Effector memory CD4-positive, alpha-beta T cell (primary cell): ENCODE measurements around the gene PROSER3.
A peak's percentile ranks its signal among the peaks of the same experiment; 100 is the strongest.

Experiments
- DNase-seq, 3 donors: peaks; one replicate each; pipeline ENCODE4 v3.0.0-alpha.2; 2020
- H3K27ac ChIP-seq: 2 replicates; pipeline ENCODE4 v1.7.0; 2013; ENCODE audit warnings: mild to moderate bottlenecking, low read length, moderate library complexity; ENCODE audit not compliant: insufficient read depth, poor library complexity, severe bottlenecking
- H3K27me3 ChIP-seq: replicated peaks from 2 replicates; pipeline ENCODE4 v1.7.0; 2013; ENCODE audit warnings: mild to moderate bottlenecking, low read length; ENCODE audit not compliant: insufficient read depth, control insufficient read depth, poor library complexity, severe bottlenecking
- H3K36me3 ChIP-seq: 2 replicates; pipeline ENCODE4 v1.7.0; 2013; ENCODE audit warnings: mild to moderate bottlenecking, low read length, moderate library complexity; ENCODE audit not compliant: control insufficient read depth, insufficient read depth
- H3K4me1 ChIP-seq: 2 replicates; pipeline ENCODE4 v1.7.0; 2013; ENCODE audit warnings: low read length, mild to moderate bottlenecking; ENCODE audit not compliant: control insufficient read depth, insufficient read depth, poor library complexity, severe bottlenecking
- H3K4me3 ChIP-seq: 2 replicates; pipeline ENCODE4 v1.7.0; 2013; ENCODE audit warnings: low read length, low read depth, mild to moderate bottlenecking; ENCODE audit not compliant: insufficient read depth, poor library complexity, severe bottlenecking
- H3K9me3 ChIP-seq: 2 replicates; pipeline ENCODE4 v1.7.0; 2013; ENCODE audit warnings: mild to moderate bottlenecking, low read length, moderate library complexity; ENCODE audit not compliant: control insufficient read depth

Gene PROSER3

DNA sequence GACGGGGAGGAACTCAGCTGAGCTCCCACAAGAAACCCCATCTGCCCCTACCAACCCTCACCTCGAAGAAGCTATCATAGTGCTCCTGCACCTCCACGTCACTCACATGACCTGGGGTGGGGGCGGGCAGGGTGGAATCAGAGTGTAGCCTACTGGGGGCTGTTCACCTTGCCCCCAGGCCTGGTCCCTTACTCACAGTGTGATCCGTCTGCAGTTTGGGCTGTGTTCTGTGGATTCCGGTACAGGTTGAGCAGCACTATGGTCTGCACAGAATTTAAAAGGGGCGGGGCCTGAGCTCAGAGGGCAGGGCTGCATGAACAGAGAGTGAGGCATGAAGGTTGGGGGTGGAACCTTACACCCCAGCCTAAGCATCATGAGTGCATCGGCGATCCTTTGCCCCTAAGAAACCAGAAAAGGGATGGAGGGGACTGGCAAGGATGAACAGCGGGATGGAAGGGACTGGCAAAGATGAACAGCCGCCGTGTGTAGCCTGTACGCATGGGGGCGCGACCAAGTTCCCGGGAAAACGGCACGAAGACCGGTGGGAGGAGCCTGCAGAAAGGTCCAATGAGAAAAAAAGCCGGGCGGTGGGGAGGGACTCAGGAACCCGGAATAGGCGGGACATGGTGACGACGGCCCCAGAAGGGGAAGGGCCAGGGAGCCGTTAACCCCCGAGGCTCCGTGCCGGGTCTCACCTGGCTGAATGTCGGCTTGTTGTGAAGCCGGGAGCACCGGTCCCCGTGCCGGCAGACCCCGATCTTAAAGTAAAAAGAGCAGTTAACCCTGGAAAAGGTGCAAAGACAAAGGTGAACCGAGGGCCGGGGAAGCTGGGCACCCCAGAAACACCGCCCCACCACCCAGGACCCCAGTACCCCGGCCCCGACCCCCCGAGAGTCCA, 13.3 kb upstream of the PROSER3 start:
- peak; percentile 85 to 91 (median 91) for DNase-seq
- Histone ChIP-seq H3K4me1 (peaks cover 44% of the 10 kb centered on the region), H3K4me3 (peak overlapping the region; percentile 89), H3K27ac (peak overlapping the region; percentile 99), H3K36me3 (no peaks in the 10 kb centered on the region), H3K9me3 (no peaks in the 10 kb centered on the region), H3K27me3 (no peaks in the 10 kb centered on the region)

DNA sequence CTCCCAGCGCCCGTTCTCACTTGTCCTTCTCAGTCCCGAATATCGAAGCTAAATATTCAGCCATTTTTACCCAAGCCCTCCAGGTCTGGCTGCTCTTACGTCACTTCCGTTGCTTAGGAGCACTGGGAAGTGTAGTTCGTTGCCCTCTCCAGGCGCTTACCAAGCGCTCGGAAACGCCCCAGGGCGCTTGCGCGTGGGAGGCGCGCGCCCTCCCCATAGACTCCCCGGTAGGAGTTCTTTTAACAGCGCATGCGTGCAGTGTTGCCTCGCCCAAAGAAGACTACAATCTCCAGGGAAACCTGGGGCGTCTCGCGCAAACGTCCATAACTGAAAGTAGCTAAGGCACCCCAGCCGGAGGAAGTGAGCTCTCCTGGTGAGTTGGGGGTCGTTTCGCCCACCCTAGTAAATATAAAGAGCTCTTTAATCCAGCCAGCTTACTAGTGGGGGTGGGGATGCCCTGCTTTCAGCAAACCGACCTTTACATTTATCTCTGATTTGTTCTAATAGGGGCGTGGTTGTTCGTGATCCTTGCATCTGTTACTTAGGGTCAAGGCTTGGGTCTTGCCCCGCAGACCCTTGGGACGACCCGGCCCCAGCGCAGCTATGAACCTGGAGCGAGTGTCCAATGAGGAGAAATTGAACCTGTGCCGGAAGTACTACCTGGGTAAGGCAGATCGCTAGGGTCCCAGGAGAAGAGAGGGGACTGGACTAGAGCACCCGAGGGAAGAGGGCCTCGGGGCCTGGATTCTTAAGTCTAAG, 12.5 kb upstream of the PROSER3 start, which contains the start of the genes PSENEN and U2AF1L4:
TSS of gene PSENEN (plus strand) at position 324 of the 759 bp plus-strand sequence. CDS start at position 604, 280 bp downstream.
TSS of gene U2AF1L4 (minus strand) at position 91 of the 759 bp plus-strand sequence. CDS start at position 64, 27 bp downstream.
- Histone ChIP-seq H3K27me3 (no peaks in the 10 kb centered on the region), H3K9me3 (no peaks in the 10 kb centered on the region), H3K4me3 (peak within 1 kb of the TSS; percentile 89), H3K4me1 (peaks cover 38% of the 10 kb centered on the region), H3K27ac (peak within 1 kb of the TSS; percentile 99), H3K36me3 (no peaks in the 10 kb centered on the region)
- DNase-seq: peak; percentile 96 to 97 (median 97)

DNA sequence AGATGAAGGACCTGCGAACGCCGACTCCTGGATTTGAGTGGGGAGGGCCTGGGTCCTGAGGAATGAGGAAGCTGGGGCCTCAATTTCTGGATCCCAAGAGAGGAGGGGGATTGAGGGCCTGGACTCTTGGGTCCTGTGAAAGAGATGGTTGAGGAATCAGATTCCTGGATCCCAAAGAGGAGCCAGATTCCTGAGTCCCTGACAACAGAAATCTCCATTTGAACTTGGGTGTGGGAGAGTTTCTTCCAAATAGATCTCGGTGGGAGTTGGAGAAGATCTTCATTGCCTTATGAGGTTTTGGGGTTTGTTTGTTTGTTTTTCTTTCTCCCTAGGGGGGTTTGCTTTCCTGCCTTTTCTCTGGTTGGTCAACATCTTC, 11.9 kb upstream of the PROSER3 start:
- H3K4me3 ChIP-seq: peak overlapping the region; percentile 89
- no peaks in the 10 kb centered on the region for H3K36me3 ChIP-seq
- H3K27ac ChIP-seq: peak overlapping the region; percentile 99
- H3K4me1 ChIP-seq: peaks cover 38% of the 10 kb centered on the region
- no peaks in the 10 kb centered on the region for H3K9me3 ChIP-seq
- DNase-seq: no peak
- H3K27me3 ChIP-seq: no peaks in the 10 kb centered on the region

DNA sequence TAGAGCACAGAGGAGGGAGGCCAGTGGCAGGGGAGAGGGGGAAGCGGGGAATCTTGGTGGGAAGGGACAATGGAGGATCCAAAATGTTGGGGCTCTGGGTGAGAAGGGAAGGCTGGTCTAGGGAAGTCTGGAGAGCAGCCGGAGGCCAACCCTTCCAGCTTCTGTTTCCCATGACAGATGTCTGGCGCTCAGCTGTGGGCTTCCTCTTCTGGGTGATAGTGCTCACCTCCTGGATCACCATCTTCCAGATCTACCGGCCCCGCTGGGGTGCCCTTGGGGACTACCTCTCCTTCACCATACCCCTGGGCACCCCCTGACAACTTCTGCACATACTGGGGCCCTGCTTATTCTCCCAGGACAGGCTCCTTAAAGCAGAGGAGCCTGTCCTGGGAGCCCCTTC, 11.4 kb upstream of the PROSER3 start:
- Histone ChIP-seq H3K4me1 (peaks cover 38% of the 10 kb centered on the region), H3K27ac (no peak overlapping the region), H3K27me3 (no peaks in the 10 kb centered on the region), H3K4me3 (no peak overlapping the region), H3K9me3 (no peaks in the 10 kb centered on the region), H3K36me3 (no peaks in the 10 kb centered on the region)
- no peak for DNase-seq

DNA sequence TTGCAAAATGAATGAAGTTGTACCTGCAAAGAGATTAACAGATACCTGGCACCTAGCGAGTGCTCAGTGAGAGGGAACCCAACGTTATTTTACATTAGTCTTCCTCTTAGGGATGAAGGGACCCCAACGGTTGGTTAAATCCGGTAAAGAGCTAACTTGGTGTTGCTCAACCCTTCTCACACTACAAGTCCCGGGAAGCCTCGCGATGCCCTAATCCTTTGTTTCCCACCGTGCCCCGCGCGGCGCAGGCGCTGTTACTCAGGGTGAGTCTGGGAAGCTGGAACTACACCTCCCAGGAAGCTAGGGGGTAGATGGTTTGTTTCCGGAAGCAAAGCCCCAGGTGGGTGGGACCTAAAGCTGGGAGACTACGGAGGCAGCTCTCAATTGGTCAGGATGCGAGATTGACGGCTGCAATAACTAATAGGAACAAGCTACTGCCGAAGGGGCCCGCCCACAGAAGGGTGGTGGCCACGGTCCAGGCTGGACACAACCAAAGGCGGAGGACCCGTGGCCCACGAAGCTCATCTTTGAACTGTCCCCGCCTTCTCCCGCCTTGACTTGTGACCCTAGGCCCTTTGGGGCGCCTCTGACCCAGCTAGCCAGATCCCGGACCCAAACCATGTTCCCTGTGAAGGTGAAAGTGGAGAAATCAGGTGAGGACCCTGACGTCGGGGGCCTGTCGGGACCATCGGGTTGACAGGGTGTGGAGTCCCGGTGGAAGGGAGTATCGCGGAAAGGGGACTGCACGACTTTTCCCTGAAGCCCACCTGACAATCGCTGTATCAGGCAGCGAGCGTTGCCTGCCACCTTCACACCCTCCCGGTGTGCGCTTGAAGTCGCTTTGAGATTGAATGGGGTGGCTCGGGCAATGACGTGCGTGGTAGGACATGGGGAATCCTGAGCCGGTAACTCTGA, 9.6 kb upstream of the PROSER3 start, which contains the start of gene LIN37:
TSS of gene LIN37 (plus strand) at position 471 of the 915 bp plus-strand sequence. CDS start at position 620, 149 bp downstream.
- peak within 1 kb of the TSS; percentile 96 for H3K4me3 ChIP-seq
- peaks cover 15% of the 10 kb centered on the region for H3K36me3 ChIP-seq
- peak within 1 kb of the TSS; percentile 81 for H3K27ac ChIP-seq
- DNase-seq: peak; percentile 96 to 99 (median 98)
- H3K4me1 ChIP-seq: peaks cover 24% of the 10 kb centered on the region
- H3K9me3 ChIP-seq: no peaks in the 10 kb centered on the region
- no peaks in the 10 kb centered on the region for H3K27me3 ChIP-seq

DNA sequence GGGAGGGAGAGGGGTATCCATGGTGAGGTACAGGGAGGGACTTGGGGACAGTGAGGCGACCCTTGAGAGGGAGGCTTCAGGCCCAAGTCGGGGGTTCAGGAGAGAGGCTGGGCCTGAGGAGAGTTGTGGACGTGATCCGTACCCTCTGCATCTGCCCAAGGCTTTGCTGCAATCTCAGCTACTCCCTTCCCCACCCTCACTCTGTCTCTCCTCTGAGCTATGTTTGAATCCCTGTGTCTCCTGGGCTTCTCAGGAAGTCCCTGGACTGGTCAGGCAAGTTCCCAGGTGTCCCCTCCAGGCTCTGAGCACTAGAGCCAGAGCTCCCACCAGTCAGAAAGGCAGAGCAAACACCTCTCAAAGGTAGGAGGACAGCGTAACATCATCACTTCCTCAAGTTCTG, 7.8 kb upstream of the PROSER3 start:
- no peaks in the 10 kb centered on the region for H3K9me3 ChIP-seq
- H3K27me3 ChIP-seq: no peaks in the 10 kb centered on the region
- H3K27ac ChIP-seq: no peak overlapping the region
- no peak overlapping the region for H3K4me3 ChIP-seq
- peaks cover 22% of the 10 kb centered on the region for H3K36me3 ChIP-seq
- H3K4me1 ChIP-seq: peaks cover 15% of the 10 kb centered on the region
- no peak for DNase-seq

DNA sequence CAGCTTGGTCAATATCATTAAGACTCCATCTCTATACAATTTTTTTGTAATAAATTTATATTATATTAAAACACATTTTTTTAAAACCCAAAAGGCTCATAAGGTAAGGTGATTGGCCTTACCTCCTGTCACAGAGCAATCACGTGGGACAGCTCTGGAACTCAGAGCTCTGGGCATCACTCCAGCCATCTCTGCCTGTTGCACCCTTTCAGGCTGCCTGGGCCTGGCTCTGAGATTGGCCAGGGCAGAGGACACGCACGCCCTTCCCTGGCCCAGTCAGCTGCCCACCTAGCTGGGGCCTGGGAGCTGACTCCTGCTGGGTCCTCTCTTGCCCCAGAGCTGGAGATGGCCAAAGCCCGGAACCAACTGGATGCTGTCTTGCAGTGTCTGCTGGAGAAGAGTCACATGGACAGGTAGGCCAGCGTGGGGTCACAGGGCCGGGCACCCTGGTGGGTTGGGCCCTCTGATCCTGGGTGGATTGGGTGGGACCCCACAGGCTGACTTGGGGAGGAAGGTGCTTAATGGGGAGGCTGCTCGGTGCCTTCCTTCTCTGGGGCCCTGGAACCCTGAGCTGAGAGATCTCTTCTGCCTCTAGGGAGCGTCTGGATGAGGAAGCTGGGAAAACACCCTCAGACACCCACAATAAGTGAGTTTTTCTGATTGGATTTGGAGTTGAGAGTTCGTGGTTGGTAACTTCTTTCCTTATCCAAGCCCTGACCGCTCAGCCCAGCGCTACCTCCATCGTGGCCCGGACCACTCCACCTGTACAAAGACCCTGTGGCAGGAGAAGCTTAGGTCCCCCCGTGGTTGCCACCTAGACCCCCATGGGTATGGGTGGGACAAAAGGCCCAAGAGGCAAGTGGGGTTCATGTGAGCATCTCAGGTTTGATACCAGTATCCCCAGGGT, 5.9 kb upstream of the PROSER3 start:
- H3K4me3 ChIP-seq: no peak overlapping the region
- H3K27me3 ChIP-seq: no peaks in the 10 kb centered on the region
- peaks cover 20% of the 10 kb centered on the region for H3K4me1 ChIP-seq
- no peak overlapping the region for H3K27ac ChIP-seq
- peaks cover 22% of the 10 kb centered on the region for H3K36me3 ChIP-seq
- no peak for DNase-seq
- no peaks in the 10 kb centered on the region for H3K9me3 ChIP-seq

DNA sequence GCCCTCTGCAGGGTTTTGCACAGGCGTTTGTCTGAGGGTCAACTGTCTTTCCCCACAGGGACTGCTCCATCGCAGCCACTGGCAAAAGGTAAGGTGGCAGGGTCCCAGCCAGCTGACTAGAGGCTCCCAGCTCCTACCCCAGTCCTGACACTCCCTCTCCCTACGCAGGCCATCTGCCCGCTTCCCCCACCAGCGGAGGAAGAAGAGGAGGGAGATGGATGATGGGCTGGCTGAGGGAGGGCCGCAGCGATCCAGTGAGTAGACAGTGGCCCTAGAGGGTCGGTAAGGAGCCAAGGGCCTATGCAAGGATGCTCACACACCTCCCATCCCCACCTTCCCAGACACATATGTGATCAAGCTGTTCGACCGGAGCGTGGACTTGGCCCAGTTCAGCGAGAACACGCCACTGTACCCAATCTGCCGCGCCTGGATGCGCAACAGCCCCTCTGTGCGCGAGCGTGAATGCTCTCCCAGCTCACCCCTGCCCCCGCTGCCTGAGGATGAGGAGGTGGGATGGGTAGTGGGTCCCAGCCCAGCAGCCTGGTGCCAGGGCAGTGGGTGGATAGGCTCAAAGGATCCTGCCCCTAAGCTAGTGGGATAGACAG, 5.1 kb upstream of the PROSER3 start:
- Histone ChIP-seq H3K4me3 (no peak overlapping the region), H3K27ac (no peak overlapping the region), H3K27me3 (no peaks in the 10 kb centered on the region), H3K4me1 (peaks cover 24% of the 10 kb centered on the region), H3K36me3 (peaks cover 22% of the 10 kb centered on the region), H3K9me3 (no peaks in the 10 kb centered on the region)
- DNase-seq: no peak
